ENCODE data around the gene ZNF132.

DNA sequence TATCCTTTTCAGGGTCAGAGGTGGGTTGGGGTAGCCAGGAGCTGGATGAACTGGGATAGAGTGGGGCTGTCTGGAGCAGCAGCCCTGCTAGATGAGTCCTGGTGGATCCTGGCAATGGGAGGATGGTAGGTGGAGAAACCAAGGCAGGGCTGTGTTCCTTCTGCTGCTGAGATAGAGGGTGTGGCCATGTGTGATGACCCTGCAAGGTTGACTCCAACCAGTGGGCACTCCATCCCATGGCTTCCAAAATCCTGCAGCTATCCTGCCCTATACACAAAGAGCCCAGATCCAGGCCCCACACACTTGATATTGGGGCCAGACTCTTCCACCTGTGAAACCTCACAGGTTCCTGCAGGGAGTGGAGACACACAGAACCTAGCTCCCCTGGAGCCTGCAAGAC lies 33.8 kb upstream of the ZNF132 start:
- TF ChIP-seq SP1 (IDR thresholded peaks at IDR 0.05) (no peak), FOXK2 (IDR thresholded peaks at IDR 0.05) (no peak), FOXM1 (IDR thresholded peaks at IDR 0.05; ENCODE audit: borderline replicate concordance) (no peak), BHLHE40 (IDR thresholded peaks at IDR 0.05; ENCODE audit: borderline replicate concordance) (no peak), ZNF384 (IDR thresholded peaks at IDR 0.05) (no peak), TARDBP (IDR thresholded peaks at IDR 0.05) (no peak), HDGF (IDR thresholded peaks at IDR 0.05; ENCODE audit: borderline replicate concordance) (no peak), LEF1 (IDR thresholded peaks at IDR 0.05; ENCODE audit: borderline replicate concordance) (no peak), NFRKB (IDR thresholded peaks at IDR 0.05) (no peak), SUZ12 (IDR thresholded peaks at IDR 0.05) (no peak), FOXA1 (IDR thresholded peaks at IDR 0.05) (no peak), ELF4 (IDR thresholded peaks at IDR 0.05) (no peak), L3MBTL2 (conservative IDR thresholded peaks at IDR 0.05) (no peak)
